Measurements from ENCODE around the gene NOP58. TPM values are rescaled to one million over a fixed set of nuclear protein-coding genes. Genes with fewer than 3 reads are reported as not detected.
"Not testable (repeated sequence)": the region's sequence is repeated elsewhere in the genome, so short reads cannot be mapped to it uniquely, and the experiment has no call there.

NOP58 gene
- total RNA-seq, 8 experiments from 2014 or later: 65.2 to 138 (median 89.9) TPM

GRCh38 chr2:202276078-202276720 is 10.6 kb downstream of the NOP58 start:
- H3K27ac ChIP-seq: not testable (repeated sequence)

GRCh38 chr2:202278036-202278760 is 12.6 kb downstream of the NOP58 start:
- Histone ChIP-seq H3K4me1 (replicated peaks in 1 of 2) (no peaks in the 10 kb centered on the region), H3K27ac (no peak overlapping the region), H3K4me3 (no peak overlapping the region)
- in situ Hi-C loops (cut with MboI; ENCODE audit: low pct_unique_long_range_greater_than_20kb in 2 of 9, low sequenced_read_pairs in 9 of 9, unreplicated experiment in 9 of 9): no loop called here
- peak in 2 of 8 experiments; percentile 42 to 67 for ATAC-seq (replicated peaks in 6 of 8)
- WGBS, 10 experiments: 29 to 100% (median 93%) methylated on average over 1 to 6 of the region's 6 CpGs

More at GRCh38 chr2:202276078-202276720, 10.6 kb downstream of the NOP58 start:
- ATAC-seq (replicated peaks in 6 of 8); H3K4me1 ChIP-seq (replicated peaks in 1 of 2); H3K4me3 ChIP-seq; in situ Hi-C loops (cut with MboI; ENCODE audit: low pct_unique_long_range_greater_than_20kb in 2 of 9, low sequenced_read_pairs in 9 of 9, unreplicated experiment in 9 of 9): not testable (repeated sequence)
- WGBS, 10 experiments: 11 to 100% (median 90%) methylated on average over 3 to 8 of the region's 11 CpGs; no CpG with 5 or more reads in 2 of the 10 experiments

- peak in 5 of 8 experiments; percentile 28 to 68 (median 53) for ATAC-seq (replicated peaks in 6 of 8)
- Histone ChIP-seq H3K4me3 (no peak overlapping the region), H3K4me1 (replicated peaks in 1 of 2) (no peaks in the 10 kb centered on the region), H3K27ac (no peak overlapping the region)
- in situ Hi-C loops (cut with MboI; ENCODE audit: low pct_unique_long_range_greater_than_20kb in 2 of 9, low sequenced_read_pairs in 9 of 9, unreplicated experiment in 9 of 9): no loop called here
- 0 to 100% (median 58%) methylated on average over 1 of the region's 1 CpG; no CpG with 5 or more reads in 3 of the 10 experiments for WGBS, 10 experiments
Measured at GRCh38 chr2:202278944-202279343, 13.4 kb downstream of the NOP58 start.

- no peak overlapping the region for H3K4me3 ChIP-seq
- in situ Hi-C loops (cut with MboI; ENCODE audit: low pct_unique_long_range_greater_than_20kb in 2 of 9, low sequenced_read_pairs in 9 of 9, unreplicated experiment in 9 of 9): no loop called here
- ATAC-seq (replicated peaks in 6 of 8): no peak
- H3K27ac ChIP-seq: no peak overlapping the region
- H3K4me1 ChIP-seq (replicated peaks in 1 of 2): no peaks in the 10 kb centered on the region
Measured at GRCh38 chr2:202286595-202286994, 21.0 kb downstream of the NOP58 start.

- in situ Hi-C loops (cut with MboI; ENCODE audit: low pct_unique_long_range_greater_than_20kb in 2 of 9, low sequenced_read_pairs in 9 of 9, unreplicated experiment in 9 of 9): no loop called here
- Histone ChIP-seq H3K4me1 (replicated peaks in 1 of 2) (no peaks in the 10 kb centered on the region), H3K27ac (no peak overlapping the region), H3K4me3 (no peak overlapping the region)
- WGBS, 10 experiments: 78 to 100% (median 90%) methylated on average over 1 to 9 of the region's 9 CpGs
- ATAC-seq (replicated peaks in 6 of 8): no peak
Measured at GRCh38 chr2:202289394-202290204, 24.0 kb downstream of the NOP58 start.

- ATAC-seq (replicated peaks in 6 of 8): no peak
- Histone ChIP-seq H3K4me1 (replicated peaks in 1 of 2) (no peaks in the 10 kb centered on the region), H3K27ac (no peak overlapping the region), H3K4me3 (no peak overlapping the region)
- WGBS, 10 experiments: 88 to 100% (median 94%) methylated on average over 1 to 3 of the region's 3 CpGs
- in situ Hi-C loops (cut with MboI; ENCODE audit: low pct_unique_long_range_greater_than_20kb in 2 of 9, low sequenced_read_pairs in 9 of 9, unreplicated experiment in 9 of 9): no loop called here
Measured at GRCh38 chr2:202290316-202290715, 24.8 kb downstream of the NOP58 start.

GRCh38 chr2:202290970-202291369 is 25.4 kb downstream of the NOP58 start:
- ATAC-seq (replicated peaks in 6 of 8): no peak
- H3K4me3 ChIP-seq: no peak overlapping the region
- no peaks in the 10 kb centered on the region for H3K4me1 ChIP-seq (replicated peaks in 1 of 2)
- no peak overlapping the region for H3K27ac ChIP-seq
- in situ Hi-C loops (cut with MboI; ENCODE audit: low pct_unique_long_range_greater_than_20kb in 2 of 9, low sequenced_read_pairs in 9 of 9, unreplicated experiment in 9 of 9): no loop called here
- WGBS, 10 experiments: 50 to 100% (median 100%) methylated on average over 1 of the region's 1 CpG; no CpG with 5 or more reads in 3 of the 10 experiments

- Histone ChIP-seq H3K27ac (no peak overlapping the region), H3K4me3 (no peak overlapping the region), H3K4me1 (replicated peaks in 1 of 2) (no peaks in the 10 kb centered on the region)
- in situ Hi-C loops (cut with MboI; ENCODE audit: low pct_unique_long_range_greater_than_20kb in 2 of 9, low sequenced_read_pairs in 9 of 9, unreplicated experiment in 9 of 9): loop anchor here in 1 of 9 experiments (25.0 kb wide), 1 partner anchor 163 kb away; no protein-coding TSS in a partner anchor
- 33 to 100% (median 86%) methylated on average over 1 of the region's 1 CpG; no CpG with 5 or more reads in 4 of the 10 experiments for WGBS, 10 experiments
- ATAC-seq (replicated peaks in 6 of 8): no peak
Measured at GRCh38 chr2:202299712-202300111, 34.1 kb downstream of the NOP58 start.

GRCh38 chr2:202306034-202306433 is 40.5 kb downstream of the NOP58 start:
- H3K4me1 ChIP-seq (replicated peaks in 1 of 2): no peaks in the 10 kb centered on the region
- no peak for ATAC-seq (replicated peaks in 6 of 8)
- H3K27ac ChIP-seq: no peak overlapping the region
- in situ Hi-C loops (cut with MboI; ENCODE audit: low pct_unique_long_range_greater_than_20kb in 2 of 9, low sequenced_read_pairs in 9 of 9, unreplicated experiment in 9 of 9): loop anchor here in 1 of 9 experiments (25.0 kb wide), 1 partner anchor 156 kb away; no protein-coding TSS in a partner anchor
- H3K4me3 ChIP-seq: no peak overlapping the region
- WGBS, 10 experiments: 83 to 100% (median 96%) methylated on average over 1 to 3 of the region's 3 CpGs; no CpG with 5 or more reads in 1 of the 10 experiments

- WGBS, 10 experiments: 20 to 80% (median 63%) methylated on average over 1 to 3 of the region's 3 CpGs; no CpG with 5 or more reads in 2 of the 10 experiments
- ATAC-seq (replicated peaks in 6 of 8): peak in 4 of 8 experiments; percentile 38 to 87 (median 62)
- no peak overlapping the region for H3K4me3 ChIP-seq
- no peak overlapping the region for H3K27ac ChIP-seq
- in situ Hi-C loops (cut with MboI; ENCODE audit: low pct_unique_long_range_greater_than_20kb in 2 of 9, low sequenced_read_pairs in 9 of 9, unreplicated experiment in 9 of 9): loop anchor here in 1 of 9 experiments (25.0 kb wide), 1 partner anchor 155 kb away; no protein-coding TSS in a partner anchor
- H3K4me1 ChIP-seq (replicated peaks in 1 of 2): no peaks in the 10 kb centered on the region
Measured at GRCh38 chr2:202307690-202308089, 42.1 kb downstream of the NOP58 start.

GRCh38 chr2:202311823-202312388 is 46.3 kb downstream of the NOP58 start:
- in situ Hi-C loops (cut with MboI; ENCODE audit: low pct_unique_long_range_greater_than_20kb in 2 of 9, low sequenced_read_pairs in 9 of 9, unreplicated experiment in 9 of 9): loop anchor here in 1 of 9 experiments (25.0 kb wide), 1 partner anchor 150 kb away; no protein-coding TSS in a partner anchor
- Histone ChIP-seq H3K27ac (no peak overlapping the region), H3K4me1 (replicated peaks in 1 of 2) (no peaks in the 10 kb centered on the region), H3K4me3 (no peak overlapping the region)
- ATAC-seq (replicated peaks in 6 of 8): peak in 1 of 8 experiments; percentile 12
- 77 to 100% (median 84%) methylated on average over 1 to 4 of the region's 4 CpGs; no CpG with 5 or more reads in 4 of the 10 experiments for WGBS, 10 experiments

- in situ Hi-C loops (cut with MboI; ENCODE audit: low pct_unique_long_range_greater_than_20kb in 2 of 9, low sequenced_read_pairs in 9 of 9, unreplicated experiment in 9 of 9): loop anchor here in 1 of 9 experiments (25.0 kb wide), 1 partner anchor 148 kb away; no protein-coding TSS in a partner anchor
- Histone ChIP-seq H3K4me3 (no peak overlapping the region), H3K4me1 (replicated peaks in 1 of 2) (no peaks in the 10 kb centered on the region), H3K27ac (no peak overlapping the region)
- ATAC-seq (replicated peaks in 6 of 8): no peak
- 80 to 100% (median 100%) methylated on average over 1 to 2 of the region's 2 CpGs; no CpG with 5 or more reads in 2 of the 10 experiments for WGBS, 10 experiments
Measured at GRCh38 chr2:202314116-202314515, 48.6 kb downstream of the NOP58 start.

All from motor neuron (in vitro differentiated cells).